ENCODE results near the gene COQ8A. TPM values are rescaled to one million over a fixed set of nuclear protein-coding genes. Genes with fewer than 3 reads are reported as not detected.

The COQ8A gene
- total and polyA plus RNA-seq, 12 donors = 30.1 to 990 (median 405) TPM

DNA sequence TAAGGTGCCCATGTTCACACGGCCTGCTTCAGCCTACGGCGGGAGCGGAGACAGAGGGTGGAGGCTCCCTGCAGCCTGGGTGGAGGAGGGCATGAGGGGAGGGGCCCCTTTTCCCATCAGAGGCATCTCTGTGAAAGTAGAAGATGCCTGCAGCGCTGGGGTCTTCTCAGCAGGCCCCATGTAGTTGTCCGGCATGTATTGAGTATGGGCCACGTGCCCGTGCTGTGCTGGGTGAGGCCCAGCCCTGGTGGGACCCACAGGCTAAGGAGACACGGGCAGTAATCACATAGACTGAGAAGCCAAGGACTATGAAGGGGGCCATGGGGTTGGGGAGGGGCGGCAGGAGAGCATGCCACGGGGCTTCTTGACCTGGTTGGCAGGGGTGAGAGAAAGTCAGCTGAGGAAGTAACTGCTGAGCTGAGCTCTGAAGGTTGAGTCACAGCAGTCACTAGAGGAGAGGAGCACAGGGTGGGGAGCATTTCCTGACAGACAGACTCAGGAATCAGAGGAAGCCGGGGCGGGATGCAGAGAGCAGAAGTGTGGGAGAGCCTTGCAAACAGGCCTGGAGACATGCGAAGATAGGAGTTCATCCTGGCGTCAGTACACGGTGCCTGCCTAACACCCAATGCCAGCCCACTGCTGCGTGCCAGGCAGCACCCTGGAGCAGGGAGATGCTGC, 48.1 kb upstream of the COQ8A start:
- WGBS, 4 donors = 76 to 87% (median 83%) methylated on average over 15 to 17 of the region's 17 CpGs
- intact Hi-C loops (cut with DNase I) = no loop called here
- peak overlapping the region in 1 of 5 donors; percentile 20 for H3K27ac ChIP-seq
- H3K27me3 ChIP-seq = no peaks in the 10 kb centered on the region
- peak in 2 of 7 donors; percentile 27 to 47 for DNase-seq
- H3K4me3 ChIP-seq = no peak overlapping the region
- no peaks in the 10 kb centered on the region for H3K4me1 ChIP-seq (replicated peaks in 1 of 2)
- peaks cover 0 to 70% of the 10 kb centered on the region in 2 donors for H3K36me3 ChIP-seq (replicated peaks in 1 of 2)
- no peak for TF ChIP-seq POLR2A (IDR thresholded peaks at IDR 0.05)
- TF ChIP-seq, protein P1, sequence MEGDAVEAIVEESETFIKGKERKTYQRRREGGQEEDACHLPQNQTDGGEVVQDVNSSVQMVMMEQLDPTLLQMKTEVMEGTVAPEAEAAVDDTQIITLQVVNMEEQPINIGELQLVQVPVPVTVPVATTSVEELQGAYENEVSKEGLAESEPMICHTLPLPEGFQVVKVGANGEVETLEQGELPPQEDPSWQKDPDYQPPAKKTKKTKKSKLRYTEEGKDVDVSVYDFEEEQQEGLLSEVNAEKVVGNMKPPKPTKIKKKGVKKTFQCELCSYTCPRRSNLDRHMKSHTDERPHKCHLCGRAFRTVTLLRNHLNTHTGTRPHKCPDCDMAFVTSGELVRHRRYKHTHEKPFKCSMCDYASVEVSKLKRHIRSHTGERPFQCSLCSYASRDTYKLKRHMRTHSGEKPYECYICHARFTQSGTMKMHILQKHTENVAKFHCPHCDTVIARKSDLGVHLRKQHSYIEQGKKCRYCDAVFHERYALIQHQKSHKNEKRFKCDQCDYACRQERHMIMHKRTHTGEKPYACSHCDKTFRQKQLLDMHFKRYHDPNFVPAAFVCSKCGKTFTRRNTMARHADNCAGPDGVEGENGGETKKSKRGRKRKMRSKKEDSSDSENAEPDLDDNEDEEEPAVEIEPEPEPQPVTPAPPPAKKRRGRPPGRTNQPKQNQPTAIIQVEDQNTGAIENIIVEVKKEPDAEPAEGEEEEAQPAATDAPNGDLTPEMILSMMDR (IDR thresholded peaks at IDR 0.05) = no peak
- no peaks in the 10 kb centered on the region for H3K9me3 ChIP-seq (replicated peaks in 1 of 3)

DNA sequence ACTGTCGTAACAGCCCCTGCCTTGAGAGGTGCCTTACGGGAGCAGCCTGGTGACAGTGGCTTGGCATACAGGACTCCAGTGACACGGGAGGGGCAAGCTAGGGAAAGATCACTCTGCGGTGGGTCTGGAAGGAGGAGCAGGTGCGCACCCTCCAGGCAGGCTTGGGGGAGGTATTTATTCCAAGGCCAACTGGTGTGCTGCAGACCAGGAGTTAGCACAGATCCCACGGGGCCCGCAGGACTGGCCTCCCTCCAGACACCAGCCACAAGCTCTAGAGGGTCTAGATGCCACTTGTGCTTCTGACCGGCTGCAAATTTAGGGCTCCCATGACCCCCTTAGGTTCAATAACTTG, 47.6 kb upstream of the COQ8A start:
- H3K27me3 ChIP-seq = no peaks in the 10 kb centered on the region
- DNase-seq = no peak
- H3K4me1 ChIP-seq (replicated peaks in 1 of 2) = no peaks in the 10 kb centered on the region
- no peak overlapping the region for H3K4me3 ChIP-seq
- 62 to 87% (median 76%) methylated on average over 6 to 8 of the region's 8 CpGs for WGBS, 4 donors
- intact Hi-C loops (cut with DNase I) = no loop called here
- H3K36me3 ChIP-seq (replicated peaks in 1 of 2) = peaks cover 0 to 70% of the 10 kb centered on the region in 2 donors
- TF ChIP-seq POLR2A (IDR thresholded peaks at IDR 0.05) = no peak
- TF ChIP-seq, protein P1 (IDR thresholded peaks at IDR 0.05) = no peak
- H3K27ac ChIP-seq = peak overlapping the region in 1 of 5 donors; percentile 4
- H3K9me3 ChIP-seq (replicated peaks in 1 of 3) = no peaks in the 10 kb centered on the region

DNA sequence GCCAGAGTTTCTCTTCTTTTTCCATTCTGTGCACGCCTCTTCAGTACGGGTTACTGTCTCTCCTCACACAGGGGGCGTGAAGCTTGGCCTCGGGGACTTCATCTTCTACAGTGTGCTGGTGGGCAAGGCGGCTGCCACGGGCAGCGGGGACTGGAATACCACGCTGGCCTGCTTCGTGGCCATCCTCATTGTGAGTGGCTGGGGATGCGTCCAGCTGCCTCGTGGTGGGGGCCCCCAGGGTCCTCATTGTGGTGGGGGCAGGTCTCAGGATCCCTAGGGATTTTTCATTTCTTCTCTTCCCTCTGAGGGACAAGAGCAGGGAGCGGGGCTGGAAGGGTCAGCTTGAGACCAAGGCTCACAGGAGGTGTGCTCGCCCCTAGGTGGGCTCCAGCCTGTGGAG, 46.2 kb upstream of the COQ8A start:
- no peak overlapping the region for H3K27ac ChIP-seq
- intact Hi-C loops (cut with DNase I) = no loop called here
- no peak for DNase-seq
- no peak for TF ChIP-seq POLR2A (IDR thresholded peaks at IDR 0.05)
- TF ChIP-seq, protein P1 (IDR thresholded peaks at IDR 0.05) = no peak
- H3K9me3 ChIP-seq (replicated peaks in 1 of 3) = no peaks in the 10 kb centered on the region
- no peaks in the 10 kb centered on the region for H3K4me1 ChIP-seq (replicated peaks in 1 of 2)
- WGBS, 4 donors = 85 to 98% (median 94%) methylated on average over 10 to 13 of the region's 13 CpGs
- H3K36me3 ChIP-seq (replicated peaks in 1 of 2) = peaks cover 0 to 63% of the 10 kb centered on the region in 2 donors
- H3K27me3 ChIP-seq = no peaks in the 10 kb centered on the region
- H3K4me3 ChIP-seq = no peak overlapping the region

DNA sequence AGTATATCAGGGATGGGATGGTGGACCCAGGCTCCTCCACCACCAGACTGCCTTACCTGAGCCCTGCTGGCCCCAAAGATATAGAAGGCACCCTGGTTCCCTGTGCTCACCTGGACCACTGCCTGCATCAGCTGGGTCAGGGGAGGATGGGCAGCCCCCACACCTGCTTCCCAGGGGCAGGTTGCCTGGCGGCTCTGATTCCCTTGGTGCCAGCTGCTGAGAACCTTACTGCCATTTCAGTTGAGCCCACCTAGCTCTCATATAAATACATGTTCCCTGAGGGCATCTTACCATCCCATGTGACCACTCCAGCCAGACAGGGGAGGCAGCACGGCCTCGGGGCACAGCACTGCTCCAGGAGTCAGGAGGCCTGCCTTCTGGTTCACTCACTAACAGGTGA, 45.3 kb upstream of the COQ8A start:
- peaks cover 0 to 61% of the 10 kb centered on the region in 2 donors for H3K36me3 ChIP-seq (replicated peaks in 1 of 2)
- no peak overlapping the region for H3K27ac ChIP-seq
- WGBS, 4 donors = 92 to 98% (median 96%) methylated on average over 2 to 3 of the region's 3 CpGs
- TF ChIP-seq POLR2A (IDR thresholded peaks at IDR 0.05) = no peak
- TF ChIP-seq, protein P1 (IDR thresholded peaks at IDR 0.05) = no peak
- DNase-seq = no peak
- no peaks in the 10 kb centered on the region for H3K27me3 ChIP-seq
- H3K4me1 ChIP-seq (replicated peaks in 1 of 2) = no peaks in the 10 kb centered on the region
- no peak overlapping the region for H3K4me3 ChIP-seq
- intact Hi-C loops (cut with DNase I) = no loop called here
- no peaks in the 10 kb centered on the region for H3K9me3 ChIP-seq (replicated peaks in 1 of 3)

Data from adrenal gland (tissue), 12 donors.